GM19351 (cell line): ENCODE results near the gene CELA3B.
A peak's percentile ranks its signal among the peaks of the same experiment; 100 is the strongest.
"Not testable (repeated sequence)": the region's sequence is repeated elsewhere in the genome, so short reads cannot be mapped to it uniquely, and the experiment has no call there.

Source experiments
- ATAC-seq: cut with Tn5 transposase; IDR thresholded peaks from one replicate; pipeline ENCODE4 v1.9.1; 2021; ENCODE audit warnings: mild to moderate bottlenecking, moderate library complexity; ENCODE audit not compliant: unreplicated experiment

Gene CELA3B

GRCh38 chr1:21942959-21943640 lies 33.7 kb upstream of the CELA3B start:
- not testable (repeated sequence) for ATAC-seq

GRCh38 chr1:21944733-21945073 lies 32.1 kb upstream of the CELA3B start:
- ATAC-seq = no peak

GRCh38 chr1:21946836-21947587 lies 29.8 kb upstream of the CELA3B start:
- no peak for ATAC-seq

GRCh38 chr1:21950734-21951133 lies 26.1 kb upstream of the CELA3B start:
- no peak for ATAC-seq

GRCh38 chr1:21951226-21951870 lies 25.5 kb upstream of the CELA3B start:
- ATAC-seq = no peak

GRCh38 chr1:21952786-21953520 lies 23.9 kb upstream of the CELA3B start:
- ATAC-seq = no peak

- ATAC-seq = no peak
Measured at GRCh38 chr1:21955058-21955457, 21.8 kb upstream of the CELA3B start.

GRCh38 chr1:21955501-21956281 lies 21.1 kb upstream of the CELA3B start:
- no peak for ATAC-seq

- no peak for ATAC-seq
Measured at GRCh38 chr1:21956720-21957552, 19.9 kb upstream of the CELA3B start.

GRCh38 chr1:21961337-21961736 lies 15.5 kb upstream of the CELA3B start:
- no peak for ATAC-seq

- no peak for ATAC-seq
Measured at GRCh38 chr1:21961799-21962198, 15.0 kb upstream of the CELA3B start.

GRCh38 chr1:21963477-21964217 lies 13.2 kb upstream of the CELA3B start:
- peak; percentile 54 for ATAC-seq

GRCh38 chr1:21966247-21967000 lies 10.4 kb upstream of the CELA3B start:
- no peak for ATAC-seq

- not testable (repeated sequence) for ATAC-seq
Measured at GRCh38 chr1:21967216-21967615, 9.6 kb upstream of the CELA3B start.

- not testable (repeated sequence) for ATAC-seq
Measured at GRCh38 chr1:21969066-21969465, 7.8 kb upstream of the CELA3B start.

GRCh38 chr1:21970523-21970922 lies 6.3 kb upstream of the CELA3B start:
- not testable (repeated sequence) for ATAC-seq

GRCh38 chr1:21972973-21973441 lies 3.8 kb upstream of the CELA3B start:
- not testable (repeated sequence) for ATAC-seq

GRCh38 chr1:21973948-21974347 lies 2.9 kb upstream of the CELA3B start:
- not testable (repeated sequence) for ATAC-seq
